Choroid plexus epithelial cell (primary cell): ENCODE results near the gene PPDPF.

Source experiments
- DNase-seq: peaks from one replicate; pipeline ENCODE4 v3.0.0-alpha.2; 2010; ENCODE audit warnings: low read depth
- H3K4me3 ChIP-seq: 2 replicates; pipeline ENCODE4 v1.5.1; 2011; ENCODE audit warnings: low read depth, mild to moderate bottlenecking, control low read depth, low read length, moderate library complexity
- TF ChIP-seq, protein P1 (sequence below): conservative IDR thresholded peaks from 2 replicates; pipeline ENCODE4 v1.5.1; 2011; ENCODE audit warnings: low read depth, mild to moderate bottlenecking, control low read depth, inconsistent platforms, low read length, moderate library complexity

The PPDPF gene

GRCh38 chr20:63488315-63489251, 32.0 kb upstream of the PPDPF start:
- DNase-seq = no peak
- TF ChIP-seq, protein P1, sequence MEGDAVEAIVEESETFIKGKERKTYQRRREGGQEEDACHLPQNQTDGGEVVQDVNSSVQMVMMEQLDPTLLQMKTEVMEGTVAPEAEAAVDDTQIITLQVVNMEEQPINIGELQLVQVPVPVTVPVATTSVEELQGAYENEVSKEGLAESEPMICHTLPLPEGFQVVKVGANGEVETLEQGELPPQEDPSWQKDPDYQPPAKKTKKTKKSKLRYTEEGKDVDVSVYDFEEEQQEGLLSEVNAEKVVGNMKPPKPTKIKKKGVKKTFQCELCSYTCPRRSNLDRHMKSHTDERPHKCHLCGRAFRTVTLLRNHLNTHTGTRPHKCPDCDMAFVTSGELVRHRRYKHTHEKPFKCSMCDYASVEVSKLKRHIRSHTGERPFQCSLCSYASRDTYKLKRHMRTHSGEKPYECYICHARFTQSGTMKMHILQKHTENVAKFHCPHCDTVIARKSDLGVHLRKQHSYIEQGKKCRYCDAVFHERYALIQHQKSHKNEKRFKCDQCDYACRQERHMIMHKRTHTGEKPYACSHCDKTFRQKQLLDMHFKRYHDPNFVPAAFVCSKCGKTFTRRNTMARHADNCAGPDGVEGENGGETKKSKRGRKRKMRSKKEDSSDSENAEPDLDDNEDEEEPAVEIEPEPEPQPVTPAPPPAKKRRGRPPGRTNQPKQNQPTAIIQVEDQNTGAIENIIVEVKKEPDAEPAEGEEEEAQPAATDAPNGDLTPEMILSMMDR = no peak
- H3K4me3 ChIP-seq = no peak overlapping the region

- TF ChIP-seq, protein P1 = no peak
- no peak for DNase-seq
- no peak overlapping the region for H3K4me3 ChIP-seq
Observed at GRCh38 chr20:63490416-63490815, 30.1 kb upstream of the PPDPF start.

DNA sequence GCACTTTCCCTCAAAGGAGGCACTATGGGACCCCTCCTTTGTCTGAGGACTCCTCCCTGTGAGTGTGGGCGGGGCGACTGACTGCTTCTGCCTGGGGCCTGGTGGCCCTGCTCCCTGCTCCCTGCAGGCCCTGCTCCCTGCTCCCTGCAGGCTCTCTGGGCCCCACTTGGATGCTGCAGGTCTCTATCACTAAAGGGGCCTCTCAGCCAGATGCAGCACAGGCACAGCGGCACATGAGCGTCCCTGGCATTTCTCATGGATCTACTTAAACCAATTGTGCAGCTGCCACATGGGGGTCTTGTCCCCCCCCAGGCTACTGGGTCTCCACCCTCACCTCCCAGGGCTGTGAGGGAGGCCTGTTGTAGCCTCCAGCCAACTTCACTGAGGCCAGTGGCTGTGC, 29.5 kb upstream of the PPDPF start:
- TF ChIP-seq, protein P1 = no peak
- DNase-seq = no peak
- no peak overlapping the region for H3K4me3 ChIP-seq

GRCh38 chr20:63491635-63492230, 28.8 kb upstream of the PPDPF start:
- no peak for DNase-seq
- TF ChIP-seq, protein P1 = no peak
- H3K4me3 ChIP-seq = no peak overlapping the region

DNA sequence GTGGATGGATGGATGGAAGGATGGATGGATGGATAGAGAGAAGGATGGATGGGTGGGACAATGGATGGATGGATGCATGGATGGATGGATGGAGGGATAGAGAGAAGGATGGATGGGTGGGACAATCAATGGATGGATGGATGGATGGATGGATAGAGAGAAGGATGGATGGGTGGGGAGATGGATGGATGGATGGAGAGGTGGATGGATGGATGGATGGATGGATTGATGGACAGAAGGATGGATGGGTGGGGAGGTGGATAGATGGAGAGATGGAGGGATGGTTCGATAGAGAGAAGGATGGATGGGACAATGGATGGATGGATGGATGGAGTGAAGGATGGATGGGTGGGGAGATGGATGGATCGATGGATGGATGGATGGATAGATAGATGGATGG, 28.0 kb upstream of the PPDPF start:
- TF ChIP-seq, protein P1 = no peak
- no peak for DNase-seq
- no peak overlapping the region for H3K4me3 ChIP-seq

- TF ChIP-seq, protein P1 = no peak
- DNase-seq = no peak
Observed at GRCh38 chr20:63492982-63493381, 27.6 kb upstream of the PPDPF start.

More at GRCh38 chr20:63492982-63493381, 27.6 kb upstream of the PPDPF start:
- no peak overlapping the region for H3K4me3 ChIP-seq
